Activated CD4-positive, CD25-positive, alpha-beta regulatory T cell (primary cell): Measurements from ENCODE around the gene PCBP2.
"Not testable (repeated sequence)": the region's sequence is repeated elsewhere in the genome, so short reads cannot be mapped to it uniquely, and the experiment has no call there.

ENCODE experiments used
- DNase-seq, 4 experiments: peaks; one replicate each; lab custom pipeline; 2025; lab: John Stamatoyannopoulos, UW

Gene PCBP2

GRCh38 chr12:53451661-53452158 lies at the start of gene PCBP2:
PCBP2 (plus strand) TSS chr12:53452102; CDS start chr12:53454801, 2,699 bp downstream.
- DNase-seq: peak; percentile 89 to 98 (median 94)

GRCh38 chr12:53402351-53402750 lies 49.6 kb upstream of the PCBP2 start:
- not testable (repeated sequence) for DNase-seq

GRCh38 chr12:53402871-53403270 lies 49.0 kb upstream of the PCBP2 start:
- DNase-seq: no peak

GRCh38 chr12:53410951-53411350 lies 41.0 kb upstream of the PCBP2 start:
- no peak for DNase-seq

- DNase-seq: no peak
Observed at GRCh38 chr12:53413485-53414204, 38.3 kb upstream of the PCBP2 start.

GRCh38 chr12:53414756-53415417 lies 37.0 kb upstream of the PCBP2 start:
- no peak for DNase-seq

GRCh38 chr12:53415752-53416389 lies 36.0 kb upstream of the PCBP2 start:
- not testable (repeated sequence) for DNase-seq

GRCh38 chr12:53417291-53417816 lies 34.5 kb upstream of the PCBP2 start:
- not testable (repeated sequence) for DNase-seq

- no peak for DNase-seq
Observed at GRCh38 chr12:53418221-53418620, 33.7 kb upstream of the PCBP2 start.

GRCh38 chr12:53419756-53420155 lies 32.1 kb upstream of the PCBP2 start:
- no peak for DNase-seq

GRCh38 chr12:53422247-53422646 lies 29.7 kb upstream of the PCBP2 start:
- not testable (repeated sequence) for DNase-seq

GRCh38 chr12:53423597-53423996 lies 28.3 kb upstream of the PCBP2 start, which contains the start of gene AMHR2:
AMHR2 (plus strand) TSS chr12:53423855; CDS start chr12:53423935, 80 bp downstream.
- DNase-seq: no peak

GRCh38 chr12:53424626-53425514 lies 27.0 kb upstream of the PCBP2 start:
- no peak for DNase-seq

- no peak for DNase-seq
Observed at GRCh38 chr12:53425515-53426150, 26.3 kb upstream of the PCBP2 start.

GRCh38 chr12:53427905-53428594 lies 23.9 kb upstream of the PCBP2 start:
- DNase-seq: peak in 1 of 4 experiments; percentile 17

GRCh38 chr12:53428741-53429140 lies 23.2 kb upstream of the PCBP2 start:
- no peak for DNase-seq

- no peak for DNase-seq
Observed at GRCh38 chr12:53430116-53430515, 21.8 kb upstream of the PCBP2 start.

- DNase-seq: no peak
Observed at GRCh38 chr12:53431187-53431586, 20.7 kb upstream of the PCBP2 start.

GRCh38 chr12:53435326-53435725 lies 16.6 kb upstream of the PCBP2 start:
- not testable (repeated sequence) for DNase-seq

GRCh38 chr12:53439582-53439981 lies 12.3 kb upstream of the PCBP2 start:
- DNase-seq: not testable (repeated sequence)
